Type B pancreatic cell (in vitro differentiated cells): ENCODE data around the gene HPSE2. TPM values are rescaled to one million over a fixed set of nuclear protein-coding genes. Genes with fewer than 3 reads are reported as not detected.

Experiments used
- DNase-seq: peaks from one replicate; pipeline ENCODE4 v3.0.0; 2021; ENCODE audit warnings: mixed read lengths; ENCODE audit not compliant: unreplicated experiment; ENCODE audit errors: extremely low spot score
- H3K27ac Mint-ChIP-seq: 2 replicates; pipeline ENCODE4 v1.8.0; 2021; ENCODE audit warnings: mild to moderate bottlenecking, mixed read lengths
- H3K27me3 Mint-ChIP-seq: 2 replicates; pipeline ENCODE4 v1.8.0; 2021; ENCODE audit warnings: mixed read lengths
- H3K36me3 Mint-ChIP-seq: 2 replicates; pipeline ENCODE4 v1.8.0; 2021; ENCODE audit warnings: mixed read lengths
- H3K4me1 Mint-ChIP-seq: one replicate; pipeline ENCODE4 v1.8.0; 2021; ENCODE audit warnings: mixed read lengths; ENCODE audit not compliant: unreplicated experiment
- H3K4me3 Mint-ChIP-seq: 2 replicates; pipeline ENCODE4 v1.8.0; 2021; ENCODE audit warnings: mild to moderate bottlenecking, mixed read lengths
- H3K9me3 Mint-ChIP-seq: 2 replicates; pipeline ENCODE4 v1.8.0; 2021; ENCODE audit warnings: mixed read lengths
- total RNA-seq: library from RNA; stranded (reverse); gene quantifications from 2 replicates; pipeline ENCODE4 v1.2.1, GENCODE V29; 2021; ENCODE audit warnings: low replicate concordance
- TF ChIP-seq, protein P1 (sequence below): fragments of 200-600 bp; sonication (generic); conservative IDR thresholded peaks from 2 replicates; pipeline ENCODE4 v1.5.0; 2021; ENCODE audit warnings: antibody characterized with exemption, mild to moderate bottlenecking

HPSE2 gene
- total RNA-seq, 1 donor from 2014 or later: 19.8 TPM

DNA sequence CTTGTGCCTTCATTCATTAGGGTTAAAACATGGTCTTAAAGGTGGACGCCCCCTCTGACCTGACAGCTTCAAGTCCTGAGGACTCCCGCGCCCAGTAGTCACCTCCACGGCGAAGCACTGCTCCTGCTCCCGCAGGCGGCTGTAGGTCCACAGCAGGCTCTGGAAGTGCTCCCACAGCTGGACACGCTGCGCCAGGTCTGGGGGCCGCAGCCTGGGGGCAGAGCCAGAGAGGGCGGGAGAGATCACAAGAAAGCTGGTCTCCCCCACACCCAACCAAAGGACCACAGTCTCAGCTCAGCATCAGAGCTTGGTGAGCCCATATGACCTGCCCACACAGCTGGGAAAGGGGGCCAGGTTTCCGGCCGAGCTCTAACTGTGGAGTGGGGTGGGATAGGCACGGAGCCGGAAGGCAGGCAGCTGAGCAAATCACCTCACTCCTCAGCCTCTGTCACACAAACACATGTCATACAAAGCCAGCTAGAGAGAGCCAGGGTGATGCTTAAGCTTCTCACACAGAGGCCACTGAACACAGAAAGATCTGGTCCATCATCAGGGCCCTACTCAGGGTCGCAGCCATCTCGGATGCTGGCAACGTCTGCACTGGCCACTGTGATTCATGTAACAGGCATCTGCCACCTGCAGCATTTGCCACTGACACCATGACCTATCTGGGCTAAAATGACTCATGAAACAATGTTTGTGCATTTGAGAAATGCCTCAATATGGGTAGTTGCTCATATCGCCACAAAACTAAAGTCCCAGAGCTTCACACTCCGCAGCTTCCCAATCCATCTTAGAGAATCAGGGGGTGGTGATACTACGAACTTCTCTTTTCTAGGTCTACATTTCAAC is 801.5 kb downstream of the HPSE2 start:
- Mint-ChIP-seq H3K4me3 (no peak overlapping the region), H3K9me3 (no peaks in the 10 kb centered on the region), H3K4me1 (no peaks in the 10 kb centered on the region), H3K36me3 (peaks cover 52% of the 10 kb centered on the region), H3K27me3 (no peaks in the 10 kb centered on the region), H3K27ac (no peak overlapping the region)
- DNase-seq: no peak
- TF ChIP-seq, protein P1, sequence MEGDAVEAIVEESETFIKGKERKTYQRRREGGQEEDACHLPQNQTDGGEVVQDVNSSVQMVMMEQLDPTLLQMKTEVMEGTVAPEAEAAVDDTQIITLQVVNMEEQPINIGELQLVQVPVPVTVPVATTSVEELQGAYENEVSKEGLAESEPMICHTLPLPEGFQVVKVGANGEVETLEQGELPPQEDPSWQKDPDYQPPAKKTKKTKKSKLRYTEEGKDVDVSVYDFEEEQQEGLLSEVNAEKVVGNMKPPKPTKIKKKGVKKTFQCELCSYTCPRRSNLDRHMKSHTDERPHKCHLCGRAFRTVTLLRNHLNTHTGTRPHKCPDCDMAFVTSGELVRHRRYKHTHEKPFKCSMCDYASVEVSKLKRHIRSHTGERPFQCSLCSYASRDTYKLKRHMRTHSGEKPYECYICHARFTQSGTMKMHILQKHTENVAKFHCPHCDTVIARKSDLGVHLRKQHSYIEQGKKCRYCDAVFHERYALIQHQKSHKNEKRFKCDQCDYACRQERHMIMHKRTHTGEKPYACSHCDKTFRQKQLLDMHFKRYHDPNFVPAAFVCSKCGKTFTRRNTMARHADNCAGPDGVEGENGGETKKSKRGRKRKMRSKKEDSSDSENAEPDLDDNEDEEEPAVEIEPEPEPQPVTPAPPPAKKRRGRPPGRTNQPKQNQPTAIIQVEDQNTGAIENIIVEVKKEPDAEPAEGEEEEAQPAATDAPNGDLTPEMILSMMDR: no peak

DNA sequence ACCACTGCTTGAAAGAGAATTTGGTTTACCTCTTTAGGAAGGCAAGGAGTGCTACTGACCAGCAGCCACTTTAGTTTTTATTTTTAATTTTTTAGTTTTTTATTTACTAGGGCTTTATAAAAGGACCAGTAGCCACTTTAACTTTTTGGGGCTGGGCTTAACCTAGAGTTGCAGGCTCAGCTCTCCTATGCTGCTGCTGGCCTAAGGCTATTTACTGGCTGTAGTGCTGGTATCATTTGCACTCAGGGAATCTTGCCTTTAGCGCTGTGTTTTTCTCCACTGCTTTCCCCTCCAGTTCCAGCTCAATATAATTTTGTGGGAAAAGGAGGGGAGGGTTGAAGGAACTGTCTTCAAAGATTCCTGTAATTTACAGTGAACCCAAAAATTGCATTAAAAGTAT is 802.3 kb downstream of the HPSE2 start:
- H3K27me3 Mint-ChIP-seq: no peaks in the 10 kb centered on the region
- H3K27ac Mint-ChIP-seq: no peak overlapping the region
- H3K4me3 Mint-ChIP-seq: no peak overlapping the region
- H3K36me3 Mint-ChIP-seq: peaks cover 48% of the 10 kb centered on the region
- H3K4me1 Mint-ChIP-seq: no peaks in the 10 kb centered on the region
- DNase-seq: no peak
- H3K9me3 Mint-ChIP-seq: no peaks in the 10 kb centered on the region
- TF ChIP-seq, protein P1: no peak

DNA sequence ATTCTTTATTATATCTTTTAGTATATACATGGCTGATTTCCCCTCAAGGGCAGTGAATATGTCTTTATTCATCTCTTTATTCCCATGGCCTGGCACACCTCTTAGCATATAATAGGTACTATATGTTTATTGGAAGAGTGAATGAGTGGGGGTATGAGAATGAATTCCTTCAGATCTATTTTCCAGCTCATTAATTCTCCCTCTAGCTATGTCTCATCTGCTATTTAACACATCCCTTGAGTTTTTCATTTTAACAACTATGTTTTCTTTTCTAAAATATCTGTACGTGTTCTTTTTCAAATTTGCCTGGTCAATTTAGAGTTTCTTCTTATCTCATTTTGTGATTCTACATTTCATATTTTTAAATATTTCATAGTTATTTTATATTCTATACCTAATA is 803.3 kb downstream of the HPSE2 start:
- no peak overlapping the region for H3K4me3 Mint-ChIP-seq
- peaks cover 44% of the 10 kb centered on the region for H3K36me3 Mint-ChIP-seq
- DNase-seq: no peak
- H3K27ac Mint-ChIP-seq: no peak overlapping the region
- H3K27me3 Mint-ChIP-seq: no peaks in the 10 kb centered on the region
- TF ChIP-seq, protein P1: no peak
- H3K4me1 Mint-ChIP-seq: no peaks in the 10 kb centered on the region
- no peaks in the 10 kb centered on the region for H3K9me3 Mint-ChIP-seq

DNA sequence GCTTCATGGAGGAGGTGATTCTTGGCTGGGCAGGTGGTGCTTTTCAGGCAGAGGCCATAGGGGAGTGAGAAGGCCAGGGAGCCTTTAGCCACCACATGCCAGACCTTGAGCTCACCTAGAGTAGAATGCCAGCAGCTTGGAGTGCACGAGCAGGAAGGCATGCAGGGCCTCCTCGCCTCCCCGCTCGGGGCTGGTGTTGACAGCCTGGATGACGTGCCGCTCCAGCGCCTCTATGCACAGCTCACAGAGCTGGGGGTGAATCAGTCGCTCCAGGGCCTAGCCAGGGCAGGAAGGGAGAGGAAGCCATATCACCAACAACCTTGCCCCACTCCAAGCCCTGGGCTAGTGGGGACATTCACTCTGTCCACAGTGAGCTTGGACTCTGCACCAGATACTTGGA is 804.6 kb downstream of the HPSE2 start:
- DNase-seq: no peak
- Mint-ChIP-seq H3K4me1 (no peaks in the 10 kb centered on the region), H3K27ac (no peak overlapping the region), H3K27me3 (no peaks in the 10 kb centered on the region), H3K9me3 (no peaks in the 10 kb centered on the region), H3K4me3 (no peak overlapping the region), H3K36me3 (peaks cover 39% of the 10 kb centered on the region)
- TF ChIP-seq, protein P1: no peak

DNA sequence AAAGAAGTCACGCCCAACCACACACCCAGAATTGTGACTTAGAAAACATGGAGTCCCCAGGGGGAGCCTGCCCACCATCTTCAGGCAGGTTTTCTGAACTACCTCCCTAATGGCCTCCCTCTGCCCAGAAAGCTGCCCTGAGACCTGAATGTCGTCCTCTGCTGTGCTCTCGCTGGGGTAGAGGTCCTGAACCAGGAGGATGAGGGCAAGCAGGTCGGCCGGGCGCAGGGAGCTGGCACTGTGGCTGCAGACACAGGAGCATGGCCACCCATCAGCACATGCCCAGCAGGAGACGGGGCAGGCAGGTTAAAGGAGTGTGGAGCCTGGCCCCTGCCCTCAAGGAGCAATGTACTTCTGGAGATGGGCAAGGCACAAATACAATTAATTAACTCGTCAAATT is 805.2 kb downstream of the HPSE2 start:
- Mint-ChIP-seq H3K27ac (no peak overlapping the region), H3K9me3 (no peaks in the 10 kb centered on the region), H3K4me3 (no peak overlapping the region), H3K27me3 (no peaks in the 10 kb centered on the region), H3K4me1 (no peaks in the 10 kb centered on the region), H3K36me3 (peaks cover 33% of the 10 kb centered on the region)
- no peak for DNase-seq
- TF ChIP-seq, protein P1: no peak
